GM21381 (cell line): ENCODE results near the gene TTLL7.
"Not testable (repeated sequence)": the region's sequence is repeated elsewhere in the genome, so short reads cannot be mapped to it uniquely, and the experiment has no call there.

Experiments
- ATAC-seq: cut with Tn5 transposase; IDR thresholded peaks from one replicate; pipeline ENCODE4 v1.9.1; 2021; ENCODE audit warnings: mild to moderate bottlenecking, moderate library complexity; ENCODE audit not compliant: unreplicated experiment

The TTLL7 gene

GRCh38 chr1:83997631-83998030 is 1.3 kb downstream of the TTLL7 start:
- no peak for ATAC-seq

- ATAC-seq, result no peak
Measured at GRCh38 chr1:83996621-83997020, 2.3 kb downstream of the TTLL7 start.

GRCh38 chr1:83996191-83996590 is 2.7 kb downstream of the TTLL7 start:
- ATAC-seq, result no peak

- no peak for ATAC-seq
Measured at GRCh38 chr1:83995649-83996048, 3.3 kb downstream of the TTLL7 start.

GRCh38 chr1:83994111-83994510 is 4.8 kb downstream of the TTLL7 start:
- no peak for ATAC-seq

GRCh38 chr1:83990734-83991133 is 8.2 kb downstream of the TTLL7 start:
- no peak for ATAC-seq

GRCh38 chr1:83985048-83985447 is 13.9 kb downstream of the TTLL7 start:
- no peak for ATAC-seq

GRCh38 chr1:83983918-83984317 is 15.0 kb downstream of the TTLL7 start:
- ATAC-seq, result not testable (repeated sequence)

GRCh38 chr1:83978056-83978455 is 20.9 kb downstream of the TTLL7 start:
- ATAC-seq, result no peak

- no peak for ATAC-seq
Measured at GRCh38 chr1:83976920-83977319, 22.0 kb downstream of the TTLL7 start.

GRCh38 chr1:83970802-83971201 is 28.1 kb downstream of the TTLL7 start:
- ATAC-seq, result no peak

- ATAC-seq, result no peak
Measured at GRCh38 chr1:83970114-83970513, 28.8 kb downstream of the TTLL7 start.

- no peak for ATAC-seq
Measured at GRCh38 chr1:83967336-83967735, 31.6 kb downstream of the TTLL7 start.

- no peak for ATAC-seq
Measured at GRCh38 chr1:83964153-83964552, 34.8 kb downstream of the TTLL7 start.

- no peak for ATAC-seq
Measured at GRCh38 chr1:83961571-83962295, 37.2 kb downstream of the TTLL7 start.

- no peak for ATAC-seq
Measured at GRCh38 chr1:83960669-83961277, 38.2 kb downstream of the TTLL7 start.

- ATAC-seq, result no peak
Measured at GRCh38 chr1:83959824-83960498, 39.0 kb downstream of the TTLL7 start.

GRCh38 chr1:83958704-83959103 is 40.2 kb downstream of the TTLL7 start:
- no peak for ATAC-seq

- ATAC-seq, result no peak
Measured at GRCh38 chr1:83954166-83954823, 44.6 kb downstream of the TTLL7 start.

GRCh38 chr1:83950106-83950661 is 48.7 kb downstream of the TTLL7 start:
- no peak for ATAC-seq

GRCh38 chr1:83942914-83943313 is 56.0 kb downstream of the TTLL7 start:
- no peak for ATAC-seq
